Endothelial cell of umbilical vein (primary cell): ENCODE data around the gene USF3. TPM values are rescaled to one million over a fixed set of nuclear protein-coding genes. Genes with fewer than 3 reads are reported as not detected.

Source experiments
- BruUV-seq: library from RNA; stranded (reverse); fragments of 400-500 nt; replicated peaks from 2 replicates; lab custom pipeline; 2021; lab: Mats Ljungman, UMichigan
- CTCF ChIA-PET: fragments of 300-600, 350-600 bp; sonication (Branson Sonifier 250); formaldehyde crosslinking; loops from one replicate; lab custom pipeline; 2021; ENCODE audit warnings: antibody characterized with exemption, inconsistent platforms; lab: Charles Lee
- POLR2A ChIA-PET: fragments of 300-600, 350-600 bp; sonication (Branson Sonifier 250); formaldehyde crosslinking; loops from one replicate; lab custom pipeline; 2021; ENCODE audit warnings: antibody characterized with exemption, inconsistent platforms; lab: Charles Lee
- DNase-seq: peaks from one replicate; pipeline ENCODE4 v3.0.0-alpha.2; 2011; ENCODE audit warnings: low read depth, low spot score
- FAIRE-seq: peaks from 2 replicates; lab custom pipeline; 2011; peaks lifted over from hg19 to GRCh38; lab: Jason Lieb, UNC
- H2AFZ ChIP-seq: 2 replicates; pipeline ENCODE4 v1.6.0; 2012; ENCODE audit warnings: low read depth, low read length, control low read depth, inconsistent platforms
- H3K27ac ChIP-seq: 2 replicates; pipeline ENCODE4 v1.5.1; 2011; ENCODE audit warnings: low read depth, mild to moderate bottlenecking, control low read depth, low read length, moderate library complexity; ENCODE audit not compliant: insufficient read depth
- H3K27me3 ChIP-seq, 2 experiments: 2 replicates each; pipeline versions ENCODE4 v1.6.0 to v1.6.1; 2011; ENCODE audit warnings: low read length in 2 of 2, mixed read lengths in 1 of 2; ENCODE audit not compliant: control insufficient read depth in 2 of 2, insufficient read depth in 2 of 2
- H3K36me3 ChIP-seq, 2 experiments: 2 replicates in 1 of 2; 3 replicates in 1 of 2; pipeline ENCODE4 v1.5.1; 2011; ENCODE audit warnings: low read length in 2 of 2, mild to moderate bottlenecking in 1 of 2, moderate library complexity in 1 of 2; ENCODE audit not compliant: control insufficient read depth in 2 of 2, insufficient read depth in 2 of 2; ENCODE audit errors: extremely low read depth in 1 of 2
- H3K4me1 ChIP-seq: 3 replicates; pipeline ENCODE4 v1.5.1; 2011; ENCODE audit warnings: mild to moderate bottlenecking, low read length; ENCODE audit not compliant: control insufficient read depth, insufficient read depth; ENCODE audit errors: extremely low read depth
- H3K4me2 ChIP-seq: 2 replicates; pipeline ENCODE4 v1.6.1; 2011; ENCODE audit warnings: low read length, control low read depth, mixed read lengths; ENCODE audit not compliant: insufficient read depth
- H3K4me3 ChIP-seq, 3 experiments: fragments of 200-600 bp in 1 of 3; sonication (generic), shearing (Covaris generic) in 1 of 3; replicated peaks in 1 of 3; 2 replicates each; pipeline ENCODE4 v1.5.1; 2011 to 2016; ENCODE audit warnings: control low read depth in 3 of 3, low read length in 3 of 3, mild to moderate bottlenecking in 2 of 3, inconsistent platforms in 1 of 3, low read depth in 1 of 3, moderate library complexity in 1 of 3; ENCODE audit not compliant: insufficient read depth in 1 of 3
- H3K79me2 ChIP-seq: 2 replicates; pipeline ENCODE4 v1.6.0; 2012; ENCODE audit warnings: low read length, inconsistent platforms; ENCODE audit not compliant: control insufficient read depth, insufficient read depth
- H3K9ac ChIP-seq: replicated peaks from 2 replicates; pipeline ENCODE3; 2011; ENCODE audit warnings: low read length, control low read depth; ENCODE audit not compliant: insufficient read depth; ENCODE audit errors: extremely low read depth
- H3K9me1 ChIP-seq: replicated peaks from 3 replicates; pipeline ENCODE4 v1.6.0; 2011; ENCODE audit warnings: mild to moderate bottlenecking, low read length; ENCODE audit not compliant: control insufficient read depth, insufficient read depth; ENCODE audit errors: extremely low read depth
- H3K9me3 ChIP-seq: replicated peaks from 2 replicates; pipeline ENCODE4 v1.5.1; 2012; ENCODE audit warnings: low read length, inconsistent platforms; ENCODE audit not compliant: control insufficient read depth, insufficient read depth
- H4K20me1 ChIP-seq: replicated peaks from 2 replicates; pipeline ENCODE3; 2011; ENCODE audit warnings: mild to moderate bottlenecking, low read length; ENCODE audit not compliant: control insufficient read depth, insufficient read depth; ENCODE audit errors: extremely low read depth
- EZH2 ChIP-seq: IDR thresholded peaks from 2 replicates; pipeline ENCODE4 v1.6.1; 2012; ENCODE audit warnings: borderline replicate concordance, low read depth, mild to moderate bottlenecking, moderate library complexity, low read length, inconsistent platforms; ENCODE audit not compliant: severe bottlenecking
- FOS ChIP-seq: IDR thresholded peaks from 2 replicates; pipeline ENCODE4 v1.6.1; 2011; ENCODE audit warnings: mild to moderate bottlenecking, low read length, moderate library complexity, borderline replicate concordance; ENCODE audit not compliant: insufficient read depth
- GATA2 ChIP-seq: IDR thresholded peaks from 2 replicates; pipeline ENCODE4 v1.7.0; 2011; ENCODE audit warnings: low read depth, mild to moderate bottlenecking, moderate library complexity, mixed read lengths, low read length; ENCODE audit not compliant: insufficient read length, insufficient read depth
- JUN ChIP-seq: IDR thresholded peaks from 2 replicates; pipeline ENCODE4 v1.6.1; 2011; ENCODE audit warnings: borderline replicate concordance, low read depth; ENCODE audit not compliant: insufficient read length, insufficient read depth
- MYC ChIP-seq: IDR thresholded peaks from one replicate; pipeline ENCODE4 v1.6.1; 2011; ENCODE audit warnings: mild to moderate bottlenecking, low read depth, low read length
- POLR2A ChIP-seq: IDR thresholded peaks from 2 replicates; pipeline ENCODE4 v1.6.1; 2012; ENCODE audit warnings: low read depth, mild to moderate bottlenecking, control low read depth, low read length
- POLR2AphosphoS5 ChIP-seq: IDR thresholded peaks from 2 replicates; pipeline ENCODE4 v1.6.1; 2012; ENCODE audit warnings: low read depth, mild to moderate bottlenecking, control low read depth, low read length, moderate library complexity; ENCODE audit not compliant: insufficient read depth
- dilution Hi-C: fragments of 300-500 bp; cut with MboI; formaldehyde crosslinking; loops from one replicate; pipeline ENCODE4 v1.15.0; 2019; ENCODE audit warnings: low sequenced_read_pairs; ENCODE audit not compliant: extremely low pct_ligation_motif_present
- intact Hi-C: fragments of 100-400 bp; cut with micrococcal nuclease; formaldehyde crosslinking; loops from one replicate; pipeline ENCODE4 v1.10.0; 2022
- polyA plus RNA-seq, 4 experiments: library from polyadenylated mRNA; depleted of rRNA in 3 of 4; stranded (reverse) in 3 of 4; unstranded in 1 of 4; fragments of >200 nt; gene quantifications; 2 replicates each; pipeline versions ENCODE4 v1.2.1 to v1.2.3, GENCODE V29; 2011 to 2012; ENCODE audit warnings: missing spikeins in 1 of 4
- total RNA-seq: library from RNA; stranded (reverse); gene quantifications from 2 replicates; pipeline ENCODE4 v1.2.3, GENCODE V29; 2021
- TF ChIP-seq, protein P1 (sequence below), 2 donors: IDR thresholded peaks; 1 replicate in 1 of 2; 2 replicates in 1 of 2; pipeline ENCODE4 v1.5.1; 2011; ENCODE audit warnings: low read length in 2 of 2, mild to moderate bottlenecking in 2 of 2, moderate library complexity in 2 of 2, control low read depth in 1 of 2, inconsistent platforms in 1 of 2, low read depth in 1 of 2; ENCODE audit not compliant: insufficient read depth in 1 of 2; ENCODE audit errors: extremely low read depth in 1 of 2
- TF ChIP-seq, protein P2 (sequence below): IDR thresholded peaks from 2 replicates; pipeline ENCODE4 v1.6.1; 2011; ENCODE audit not compliant: insufficient read depth, insufficient read length

The USF3 gene
- total and polyA plus RNA-seq, 2 donors (not counting 3 experiments of a cell fraction or from before 2014, with no cell fraction given), result 7.0 to 10.5 TPM

DNA sequence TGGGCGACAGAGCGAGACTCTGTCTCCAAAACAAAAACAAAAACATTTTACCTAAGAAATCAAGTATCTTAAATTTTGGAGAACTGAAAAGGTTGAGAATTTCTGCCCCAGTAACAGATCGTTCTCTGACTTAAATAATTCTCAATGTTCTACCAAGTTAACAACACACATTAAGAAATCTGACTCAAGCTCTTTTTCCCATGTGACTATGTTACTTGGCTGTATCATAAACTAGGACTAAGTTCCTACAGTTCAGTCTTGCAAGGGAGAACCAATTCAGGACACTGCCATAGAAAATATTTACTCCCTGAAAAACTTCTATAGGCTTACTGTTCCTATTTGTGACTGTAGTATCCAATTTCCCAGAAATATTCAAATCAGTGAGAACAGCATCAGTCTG is 20.9 kb upstream of the USF3 start:
- no peak for TF ChIP-seq MYC
- TF ChIP-seq JUN, result no peak
- TF ChIP-seq POLR2A, result no peak
- TF ChIP-seq, protein P1, sequence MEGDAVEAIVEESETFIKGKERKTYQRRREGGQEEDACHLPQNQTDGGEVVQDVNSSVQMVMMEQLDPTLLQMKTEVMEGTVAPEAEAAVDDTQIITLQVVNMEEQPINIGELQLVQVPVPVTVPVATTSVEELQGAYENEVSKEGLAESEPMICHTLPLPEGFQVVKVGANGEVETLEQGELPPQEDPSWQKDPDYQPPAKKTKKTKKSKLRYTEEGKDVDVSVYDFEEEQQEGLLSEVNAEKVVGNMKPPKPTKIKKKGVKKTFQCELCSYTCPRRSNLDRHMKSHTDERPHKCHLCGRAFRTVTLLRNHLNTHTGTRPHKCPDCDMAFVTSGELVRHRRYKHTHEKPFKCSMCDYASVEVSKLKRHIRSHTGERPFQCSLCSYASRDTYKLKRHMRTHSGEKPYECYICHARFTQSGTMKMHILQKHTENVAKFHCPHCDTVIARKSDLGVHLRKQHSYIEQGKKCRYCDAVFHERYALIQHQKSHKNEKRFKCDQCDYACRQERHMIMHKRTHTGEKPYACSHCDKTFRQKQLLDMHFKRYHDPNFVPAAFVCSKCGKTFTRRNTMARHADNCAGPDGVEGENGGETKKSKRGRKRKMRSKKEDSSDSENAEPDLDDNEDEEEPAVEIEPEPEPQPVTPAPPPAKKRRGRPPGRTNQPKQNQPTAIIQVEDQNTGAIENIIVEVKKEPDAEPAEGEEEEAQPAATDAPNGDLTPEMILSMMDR (IDR thresholded peaks at IDR 0.05; ENCODE audit: extremely low read depth in 1 of 2, insufficient read depth in 1 of 2, low read depth in 1 of 2, low read length in 2 of 2), result no peak
- TF ChIP-seq, protein P2, sequence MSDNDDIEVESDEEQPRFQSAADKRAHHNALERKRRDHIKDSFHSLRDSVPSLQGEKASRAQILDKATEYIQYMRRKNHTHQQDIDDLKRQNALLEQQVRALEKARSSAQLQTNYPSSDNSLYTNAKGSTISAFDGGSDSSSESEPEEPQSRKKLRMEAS, result no peak
- TF ChIP-seq FOS, result no peak
- no peak for TF ChIP-seq GATA2
- TF ChIP-seq EZH2, result no peak
- TF ChIP-seq POLR2AphosphoS5, result no peak
- no TSS peak for BruUV-seq
- no peak for FAIRE-seq
- ChIA-PET POLR2A (no interaction called here), CTCF (interaction anchor here (0.7 to 1.3 kb wide), 2 partner anchors 19 to 28 kb away, joined by 3 to 4 read pairs; no protein-coding TSS in a partner anchor)
- Histone ChIP-seq H3K4me1 (no peaks in the 10 kb centered on the region), H3K9me3 (no peaks in the 10 kb centered on the region), H3K4me3 (no peak overlapping the region), H2AFZ (no peak overlapping the region), H4K20me1 (no peaks in the 10 kb centered on the region), H3K27me3 (no peaks in the 10 kb centered on the region), H3K4me2 (no peak overlapping the region), H3K79me2 (no peaks in the 10 kb centered on the region), H3K9ac (no peak overlapping the region), H3K36me3 (peaks cover 3 to 19% of the 10 kb centered on the region in 2 experiments), H3K27ac (no peak overlapping the region), H3K9me1 (no peaks in the 10 kb centered on the region)
- dilution Hi-C loops, result no loop called here
- DNase-seq, result no peak
- intact Hi-C loops, result no loop called here
